HCT116 (cell line): ENCODE measurements around the gene TMEM60. TPM values are rescaled to one million over a fixed set of nuclear protein-coding genes. Genes with fewer than 3 reads are reported as not detected.

Source experiments
- ATAC-seq: fragments of 200-7000 bp; cut with Tn5 transposase; 2 replicates; pipeline ENCODE4 v1.9.1; 2020; ENCODE audit warnings: mild to moderate bottlenecking, moderate library complexity
- BruUV-seq: library from RNA; stranded (reverse); fragments of 400-500 nt; replicated peaks from 2 replicates; lab custom pipeline; 2021; lab: Mats Ljungman, UMichigan
- CTCF ChIA-PET: fragments of 300-600 bp; sonication (Branson Sonifier 250); formaldehyde crosslinking; loops from one replicate; lab custom pipeline; 2021; ENCODE audit warnings: antibody characterized with exemption; lab: Charles Lee
- POLR2A ChIA-PET: fragments of 300-600, 350-600 bp; sonication (Branson Sonifier 250); formaldehyde crosslinking; loops from one replicate; lab custom pipeline; 2021; ENCODE audit warnings: antibody characterized with exemption; lab: Charles Lee
- RAD21 ChIA-PET, 2 experiments: fragments of 300-600 bp; sonication (Branson Sonifier 250); formaldehyde crosslinking; loops; one replicate each; lab custom pipeline; 2023; ENCODE audit warnings: low total read pairs in 2 of 2; ENCODE audit not compliant: uncharacterized antibody in 2 of 2, unreplicated experiment in 2 of 2, low non-redundant PET in 1 of 2; lab: Charles Lee
- DNase-seq: peaks from one replicate; pipeline ENCODE4 v3.0.0-alpha.2; 2010; ENCODE audit warnings: low read depth, low spot score
- H2AFZ ChIP-seq: fragments of 200-600 bp; shearing (Covaris generic), sonication (generic); 2 replicates; pipeline ENCODE4 v1.6.1; 2017; ENCODE audit warnings: low read depth, mixed run types, mixed read lengths, antibody characterized with exemption, low read length; ENCODE audit not compliant: poor library complexity, severe bottlenecking
- H3K27ac ChIP-seq: 2 replicates; pipeline ENCODE4 v1.5.1; 2012; ENCODE audit warnings: low read depth, low read length
- H3K27me3 ChIP-seq: fragments of 200-600 bp; sonication (generic); 2 replicates; pipeline ENCODE4 v1.6.1; 2016; ENCODE audit warnings: mixed run types, low read length, mixed read lengths; ENCODE audit not compliant: insufficient read depth
- H3K36me3 ChIP-seq, 2 experiments: fragments of 200-500 bp in 1 of 2; fragments of 200-600 bp in 1 of 2; sonication (Bioruptor generic) in 1 of 2; sonication (generic) in 1 of 2; 2 replicates each; pipeline versions ENCODE4 v1.5.1 to v1.6.1; 2014 to 2016; ENCODE audit warnings: low read length in 2 of 2, inconsistent platforms in 1 of 2, mixed read lengths in 1 of 2, mixed run types in 1 of 2; ENCODE audit not compliant: insufficient read depth in 2 of 2, control insufficient read depth in 1 of 2
- H3K4me1 ChIP-seq, 2 experiments: fragments of 200-600 bp in 1 of 2; sonication (generic) in 1 of 2; 2 replicates each; pipeline versions ENCODE4 v1.5.1 to v1.6.1; 2012 to 2017; ENCODE audit warnings: low read length in 2 of 2, inconsistent platforms in 1 of 2, mild to moderate bottlenecking in 1 of 2, mixed read lengths in 1 of 2, mixed run types in 1 of 2, moderate library complexity in 1 of 2; ENCODE audit not compliant: insufficient read depth in 2 of 2, control insufficient read depth in 1 of 2
- H3K4me2 ChIP-seq: fragments of 200-600 bp; sonication (generic); 2 replicates; pipeline ENCODE4 v1.6.1; 2017; ENCODE audit warnings: mixed run types, low read length, mixed read lengths
- H3K4me3 ChIP-seq, 2 experiments: fragments of 200-600 bp in 1 of 2; sonication (generic) in 1 of 2; replicated peaks in 1 of 2; 2 replicates each; pipeline ENCODE4 v1.5.1; 2011 to 2016; ENCODE audit warnings: low read length in 2 of 2, control low read depth in 1 of 2, low read depth in 1 of 2, mild to moderate bottlenecking in 1 of 2, mixed read lengths in 1 of 2, mixed run types in 1 of 2
- H3K79me2 ChIP-seq: fragments of 200-600 bp; sonication (generic); 2 replicates; pipeline ENCODE4 v1.6.1; 2017; ENCODE audit warnings: mild to moderate bottlenecking, mixed run types, low read length, moderate library complexity, mixed read lengths; ENCODE audit not compliant: insufficient read depth
- H3K9ac ChIP-seq: fragments of 200-600 bp; sonication (generic); 2 replicates; pipeline ENCODE4 v1.6.1; 2016; ENCODE audit warnings: low read length, mixed read lengths
- H3K9me2 ChIP-seq: fragments of 200-600 bp; sonication (generic), shearing (Covaris generic); 2 replicates; pipeline ENCODE4 v1.6.1; 2017; ENCODE audit warnings: mixed run types, mild to moderate bottlenecking, moderate library complexity; ENCODE audit not compliant: insufficient read depth
- H3K9me3 ChIP-seq, 2 experiments: fragments of 200-500 bp in 1 of 2; fragments of 200-600 bp in 1 of 2; sonication (Bioruptor generic) in 1 of 2; sonication (generic) in 1 of 2; 2 replicates each; pipeline ENCODE4 v1.6.1; 2014 to 2017; ENCODE audit warnings: low read length in 2 of 2, mixed read lengths in 2 of 2, inconsistent platforms in 1 of 2, low read depth in 1 of 2, mild to moderate bottlenecking in 1 of 2, mixed run types in 1 of 2, moderate library complexity in 1 of 2; ENCODE audit not compliant: control insufficient read depth in 1 of 2, insufficient read depth in 1 of 2
- H4K20me1 ChIP-seq: fragments of 200-600 bp; sonication (generic), shearing (Covaris generic); 2 replicates; pipeline ENCODE4 v1.6.1; 2017; ENCODE audit warnings: mixed run types, mild to moderate bottlenecking, moderate library complexity; ENCODE audit not compliant: insufficient read depth
- CBX3 ChIP-seq: IDR thresholded peaks from 2 replicates; pipeline ENCODE4 v1.6.1; 2012; ENCODE audit warnings: low read depth
- CTCF ChIP-seq, 3 experiments: fragments of 200-600 bp in 1 of 3; sonication (generic) in 1 of 3; IDR thresholded peaks in 2 of 3; conservative IDR thresholded peaks in 1 of 3; 2 replicates each; pipeline ENCODE4 v1.5.1; 2012 to 2017; ENCODE audit warnings: low read depth in 2 of 3, low read length in 2 of 3, antibody characterized with exemption in 1 of 3, borderline replicate concordance in 1 of 3, control low read depth in 1 of 3, mild to moderate bottlenecking in 1 of 3, mixed read lengths in 1 of 3, mixed run types in 1 of 3, moderate library complexity in 1 of 3; ENCODE audit not compliant: insufficient read depth in 1 of 3
- EGR1 ChIP-seq: IDR thresholded peaks from 2 replicates; pipeline ENCODE4 v1.6.1; 2012; ENCODE audit warnings: low read depth
- ELF1 ChIP-seq: IDR thresholded peaks from 2 replicates; pipeline ENCODE4 v1.6.1; 2012; ENCODE audit warnings: low read depth, borderline replicate concordance
- EZH2 ChIP-seq: fragments of 200-600 bp; sonication (generic); IDR thresholded peaks from 2 replicates; pipeline ENCODE4 v1.6.1; 2017; ENCODE audit warnings: antibody characterized with exemption, mixed run types
- EZH2phosphoT487 ChIP-seq: fragments of 200-600 bp; IDR thresholded peaks from 2 replicates; pipeline ENCODE4 v1.6.1; 2018; ENCODE audit warnings: antibody characterized with exemption, borderline replicate concordance
- FOSL1 ChIP-seq: IDR thresholded peaks from 2 replicates; pipeline ENCODE4 v1.6.1; 2012; ENCODE audit warnings: low read depth
- MAX ChIP-seq: IDR thresholded peaks from 2 replicates; pipeline ENCODE4 v1.6.1; 2012
- POLR2A ChIP-seq: IDR thresholded peaks from 2 replicates; pipeline ENCODE4 v1.7.0; 2011; ENCODE audit warnings: borderline replicate concordance; ENCODE audit not compliant: insufficient read depth, insufficient read length; ENCODE audit errors: extremely low read depth
- SRF ChIP-seq: IDR thresholded peaks from 2 replicates; pipeline ENCODE4 v1.6.1; 2012; ENCODE audit warnings: low read depth
- TCF7L2 ChIP-seq: IDR thresholded peaks from 2 replicates; pipeline ENCODE4 v1.7.0; 2011; ENCODE audit warnings: borderline replicate concordance, inconsistent platforms; ENCODE audit not compliant: insufficient read depth, insufficient read length; ENCODE audit errors: extremely low read depth
- YY1 ChIP-seq: IDR thresholded peaks from 2 replicates; pipeline ENCODE4 v1.6.1; 2011; ENCODE audit warnings: low read length, low read depth, moderate library complexity, mild to moderate bottlenecking; ENCODE audit not compliant: insufficient replicate concordance; ENCODE audit errors: extremely low read depth
- ZBTB33 ChIP-seq: IDR thresholded peaks from 2 replicates; pipeline ENCODE4 v1.6.1; 2011; ENCODE audit warnings: mild to moderate bottlenecking, low read length, moderate library complexity; ENCODE audit not compliant: insufficient replicate concordance; ENCODE audit errors: extremely low read depth
- ZFX ChIP-seq: fragments of 450-650 bp; IDR thresholded peaks from 2 replicates; pipeline ENCODE4 v1.6.1; 2017
- intact Hi-C: fragments of 100-400 bp; cut with micrococcal nuclease; formaldehyde crosslinking; loops from 2 replicates; pipeline ENCODE4 v1.10.0; 2022
- total RNA-seq: library from RNA; stranded (reverse); gene quantifications from one replicate; pipeline ENCODE4 v1.2.1, GENCODE V29; 2021; ENCODE audit not compliant: unreplicated experiment

The TMEM60 gene
- total RNA-seq, 1 experiment from 2014 or later = 10.3 TPM

- BruUV-seq = no TSS peak
- H3K9me3 ChIP-seq = no peaks in the 10 kb centered on the region
- H3K9me2 ChIP-seq = no peaks in the 10 kb centered on the region
- CTCF ChIA-PET = no interaction called here
- intact Hi-C loops = no loop called here
- no peak for DNase-seq
- no peak overlapping the region for H3K4me2 ChIP-seq
- 0 out of 4 replicates have a peak, but pooled peaks cover 0 to 4% of the 10 kb centered on the region in 2 experiments for H3K36me3 ChIP-seq
- no peak overlapping the region for H3K4me3 ChIP-seq
- no peaks in the 10 kb centered on the region for H3K27me3 ChIP-seq
- RAD21 ChIA-PET = no interaction called here
- no peak overlapping the region for H2AFZ ChIP-seq
- POLR2A ChIA-PET = no interaction called here
- no peak overlapping the region for H3K9ac ChIP-seq
- H4K20me1 ChIP-seq = no peaks in the 10 kb centered on the region
- peaks cover 16% of the 10 kb centered on the region for H3K79me2 ChIP-seq
- ATAC-seq = no peak
- H3K4me1 ChIP-seq = no peaks in the 10 kb centered on the region
- TF ChIP-seq MAX (no peak), EZH2 (no peak), YY1 (no peak), POLR2A (no peak), EZH2phosphoT487 (no peak), CBX3 (no peak), ZFX (no peak), SRF (no peak), ZBTB33 (no peak), CTCF (IDR thresholded peaks at IDR 0.05 in 2 of 3, conservative IDR thresholded peaks at IDR 0.05 in 1 of 3; ENCODE audit: borderline replicate concordance in 1 of 3, insufficient read depth in 1 of 3, low read depth in 2 of 3, low read length in 2 of 3) (no peak), ELF1 (no peak), EGR1 (no peak), FOSL1 (no peak), TCF7L2 (no peak)
- TF ChIP-seq, all 23 proteins: peak for 0
- H3K27ac ChIP-seq = no peak overlapping the region
These were observed 6.9 kb downstream of the TMEM60 start for GRCh38 chr7:77791336-77791735.
